Aorta (tissue), 5 donors: ENCODE data around the gene FGF16. TPM values are rescaled to one million over a fixed set of nuclear protein-coding genes. Genes with fewer than 3 reads are reported as not detected.
"Not testable (repeated sequence)": the region's sequence is repeated elsewhere in the genome, so short reads cannot be mapped to it uniquely, and the experiment has no call there.

ENCODE experiments used
- ATAC-seq: fragments of 200-7000 bp; cut with Tn5 transposase; one replicate; pipeline ENCODE4 v1.9.1; 2022; ENCODE audit warnings: moderate library complexity; ENCODE audit not compliant: low FRiP score
- DNase-seq, 2 donors: peaks; one replicate each; pipeline ENCODE4 v3.0.0-alpha.2; 2020
- H3K27ac ChIP-seq, 2 donors: one replicate each; pipeline ENCODE4 v1.5.1; 2013; ENCODE audit warnings: low read length in 2 of 2, mild to moderate bottlenecking in 2 of 2, moderate library complexity in 2 of 2, control low read depth in 1 of 2, inconsistent platforms in 1 of 2, low read depth in 1 of 2
- H3K27me3 ChIP-seq, 2 donors: one replicate each; pipeline ENCODE4 v1.6.1; 2013; ENCODE audit warnings: control low read depth in 1 of 2, low read length in 1 of 2, mild to moderate bottlenecking in 1 of 2, moderate library complexity in 1 of 2; ENCODE audit not compliant: insufficient read depth in 2 of 2, control insufficient read depth in 1 of 2
- H3K36me3 ChIP-seq, 2 donors: one replicate each; pipeline ENCODE4 v1.6.1; 2013; ENCODE audit warnings: control low read depth in 1 of 2, low read length in 1 of 2, mild to moderate bottlenecking in 1 of 2; ENCODE audit not compliant: insufficient read depth in 2 of 2, control insufficient read depth in 1 of 2
- H3K4me1 ChIP-seq, 2 donors: one replicate each; pipeline ENCODE4 v1.6.1; 2013; ENCODE audit warnings: low read length in 2 of 2, control low read depth in 1 of 2, mild to moderate bottlenecking in 1 of 2, moderate library complexity in 1 of 2; ENCODE audit not compliant: insufficient read depth in 2 of 2, control insufficient read depth in 1 of 2
- H3K4me3 ChIP-seq, 2 donors: one replicate each; pipeline ENCODE4 v1.5.1; 2013; ENCODE audit warnings: low read length in 2 of 2, control low read depth in 1 of 2, mild to moderate bottlenecking in 1 of 2
- H3K9me3 ChIP-seq: one replicate; pipeline ENCODE4 v1.6.1; 2013; ENCODE audit warnings: mild to moderate bottlenecking, low read length; ENCODE audit not compliant: control insufficient read depth
- WGBS, 2 donors: extraction: QIAGEN DNeasy Blood & Tissue Kit; methylation state at CpG; one replicate each; pipeline ENCODE4 v1.1.7; 2013; 5-methylcytosine and 5-hydroxymethylcytosine counted together
- intact Hi-C, 2 donors: fragments of 100-400 bp; cut with DNase I; formaldehyde crosslinking; loops; one replicate each; pipeline versions ENCODE4 v1.14.2 to v1.15.0; 2022
- polyA plus RNA-seq, 2 donors: library from polyadenylated mRNA; stranded (reverse); fragments of 200-250 nt; gene quantifications; one replicate each; pipeline ENCODE4 v1.2.3, GENCODE V29; 2013
- total RNA-seq, 2 donors: library from RNA; stranded (reverse); fragmentation: NEBNext Ultra II Directional; extraction: Animal tissue kit (Norgen Biotek cat#: 25700); gene quantifications; one replicate each; pipeline ENCODE4 v1.2.1, GENCODE V29; 2021
- donor health status: healthy with polysubstance abuse.
- donor health status: Bipolar disorder and iron deficiency.
- donor health status: DM: no; HTN: no; CAD: no.
- donor health status: DM: no; HTN: no; CAD: no.
- donor health status: DM: yes; HTN: yes; CAD: no.

FGF16 gene
- total and polyA plus RNA-seq, 4 donors: 4.6 TPM; not detected in 3

GRCh38 chrX:77453190-77453589 is 6.0 kb downstream of the FGF16 start:
- Histone ChIP-seq H3K36me3 (no peaks in the 10 kb centered on the region), H3K4me3 (no peak overlapping the region), H3K9me3 (no peaks in the 10 kb centered on the region), H3K27me3 (no peaks in the 10 kb centered on the region), H3K27ac (no peak overlapping the region), H3K4me1 (no peaks in the 10 kb centered on the region)
- WGBS, 2 donors: 62 to 91% methylated on average over 2 of the region's 2 CpGs
- ATAC-seq (no peak), DNase-seq (no peak)
- intact Hi-C loops: no loop called here

- WGBS, 2 donors: 38 to 52% methylated on average over 2 of the region's 2 CpGs
- Histone ChIP-seq H3K36me3 (no peaks in the 10 kb centered on the region), H3K27ac (no peak overlapping the region), H3K9me3 (no peaks in the 10 kb centered on the region), H3K4me3 (no peak overlapping the region), H3K4me1 (no peaks in the 10 kb centered on the region), H3K27me3 (no peaks in the 10 kb centered on the region)
- intact Hi-C loops: no loop called here
- no peak for DNase-seq
- ATAC-seq: peak; percentile 39
Observed at GRCh38 chrX:77455437-77455836, 8.2 kb downstream of the FGF16 start.

GRCh38 chrX:77484045-77484444 is 36.9 kb downstream of the FGF16 start:
- intact Hi-C loops: no loop called here
- Histone ChIP-seq H3K4me3 (no peak overlapping the region), H3K27me3 (no peaks in the 10 kb centered on the region), H3K9me3 (no peaks in the 10 kb centered on the region), H3K36me3 (no peaks in the 10 kb centered on the region), H3K4me1 (no peaks in the 10 kb centered on the region), H3K27ac (no peak overlapping the region)
- DNase-seq (no peak), ATAC-seq (no peak)
- 72 to 79% methylated on average over 5 of the region's 5 CpGs for WGBS, 2 donors

GRCh38 chrX:77493677-77494553 is 46.7 kb downstream of the FGF16 start:
- 56 to 63% methylated on average over 20 of the region's 20 CpGs for WGBS, 2 donors
- no peak for DNase-seq
- intact Hi-C loops: no loop called here
- Histone ChIP-seq H3K27me3 (no peaks in the 10 kb centered on the region), H3K9me3 (no peaks in the 10 kb centered on the region), H3K4me1 (no peaks in the 10 kb centered on the region), H3K36me3 (no peaks in the 10 kb centered on the region), H3K27ac (no peak overlapping the region), H3K4me3 (no peak overlapping the region)
- no peak for ATAC-seq

- H3K4me1 ChIP-seq, H3K27me3 ChIP-seq, intact Hi-C loops, ATAC-seq, H3K4me3 ChIP-seq, H3K36me3 ChIP-seq, H3K9me3 ChIP-seq, H3K27ac ChIP-seq, DNase-seq: not testable (repeated sequence)
- WGBS, 2 donors: 76 to 95% methylated on average over 1 of the region's 1 CpG
Observed at GRCh38 chrX:77500164-77500563, 53.0 kb downstream of the FGF16 start.

GRCh38 chrX:77502951-77503525 is 55.8 kb downstream of the FGF16 start:
- intact Hi-C loops: no loop called here
- DNase-seq (no peak), ATAC-seq (no peak)
- Histone ChIP-seq H3K4me1 (no peaks in the 10 kb centered on the region), H3K4me3 (no peak overlapping the region), H3K27ac (no peak overlapping the region), H3K27me3 (no peaks in the 10 kb centered on the region), H3K36me3 (no peaks in the 10 kb centered on the region), H3K9me3 (no peaks in the 10 kb centered on the region)
- WGBS, 2 donors: 15 to 25% methylated on average over 2 of the region's 2 CpGs

GRCh38 chrX:77505227-77505626 is 58.0 kb downstream of the FGF16 start:
- Histone ChIP-seq H3K4me1 (no peaks in the 10 kb centered on the region), H3K9me3 (no peaks in the 10 kb centered on the region), H3K4me3 (no peak overlapping the region), H3K27me3 (no peaks in the 10 kb centered on the region), H3K36me3 (peaks cover 0 to 4% of the 10 kb centered on the region in 2 donors), H3K27ac (no peak overlapping the region)
- WGBS, 2 donors: 68 to 74% methylated on average over 2 of the region's 2 CpGs
- DNase-seq (no peak), ATAC-seq (no peak)
- intact Hi-C loops: no loop called here
